Breast epithelium (tissue), 4 donors: ENCODE measurements around the gene CXCL17. TPM values are rescaled to one million over a fixed set of nuclear protein-coding genes. Genes with fewer than 3 reads are reported as not detected.
A peak's percentile ranks its signal among the peaks of the same experiment; 100 is the strongest.

Experiments used
- DNase-seq, 2 donors: peaks; one replicate each; pipeline ENCODE4 v3.0.0-alpha.2; 2019; ENCODE audit warnings: low spot score in 2 of 2
- H3K27ac ChIP-seq, 2 donors: fragments of 200-600 bp; sonication (generic) in 1 of 2; one replicate each; pipeline ENCODE4 v1.5.1; 2016 to 2019; ENCODE audit warnings: mild to moderate bottlenecking in 1 of 2
- H3K27me3 ChIP-seq, 2 donors: fragments of 200-600 bp; sonication (generic) in 1 of 2; one replicate each; pipeline versions ENCODE4 v1.5.1 to v1.6.0; 2017 to 2019; ENCODE audit warnings: control low read depth in 1 of 2, mild to moderate bottlenecking in 1 of 2
- H3K36me3 ChIP-seq: fragments of 200-600 bp; one replicate; pipeline ENCODE4 v1.5.1; 2019
- H3K4me1 ChIP-seq, 2 donors: fragments of 200-600 bp; sonication (generic); one replicate each; pipeline ENCODE4 v1.5.1; 2016 to 2019; ENCODE audit warnings: control low read depth in 1 of 2
- H3K4me3 ChIP-seq, 3 donors: fragments of 200-600 bp; sonication (generic); 1 replicate in 2 of 3; 2 replicates in 1 of 3; pipeline ENCODE4 v1.5.1; 2016 to 2019; ENCODE audit warnings: mild to moderate bottlenecking in 3 of 3, moderate library complexity in 2 of 3
- H3K9me3 ChIP-seq, 2 donors: fragments of 200-600 bp; sonication (generic) in 1 of 2; one replicate each; pipeline ENCODE4 v1.5.1; 2016 to 2019; ENCODE audit warnings: control low read depth in 1 of 2
- CTCF ChIP-seq, 3 donors: fragments of 450-650 bp; IDR thresholded peaks; one replicate each; pipeline ENCODE4 v1.5.1; 2016 to 2017; ENCODE audit warnings: antibody characterized with exemption in 3 of 3, mild to moderate bottlenecking in 3 of 3, moderate library complexity in 3 of 3
- POLR2A ChIP-seq: fragments of 450-650 bp; IDR thresholded peaks from one replicate; pipeline ENCODE4 v1.6.1; 2016; ENCODE audit warnings: antibody characterized with exemption, mild to moderate bottlenecking, moderate library complexity
- POLR2AphosphoS5 ChIP-seq, 3 donors: sonication (generic); formaldehyde crosslinking; IDR thresholded peaks; one replicate each; pipeline ENCODE4 v1.6.1; 2017; ENCODE audit warnings: antibody characterized with exemption in 3 of 3
- intact Hi-C: fragments of 100-400 bp; cut with DNase I; formaldehyde crosslinking; loops from one replicate; pipeline ENCODE4 v1.15.1; 2023; ENCODE audit warnings: low total_unique reads
- total RNA-seq, 3 donors: library from RNA; depleted of rRNA; stranded (reverse); fragments of >200 nt; gene quantifications; one replicate each; pipeline ENCODE4 v1.1.0, GENCODE V29; 2016

CXCL17 gene
- total RNA-seq, 3 donors from 2014 or later, result 2.2 to 2.9 TPM; not detected in 1

DNA sequence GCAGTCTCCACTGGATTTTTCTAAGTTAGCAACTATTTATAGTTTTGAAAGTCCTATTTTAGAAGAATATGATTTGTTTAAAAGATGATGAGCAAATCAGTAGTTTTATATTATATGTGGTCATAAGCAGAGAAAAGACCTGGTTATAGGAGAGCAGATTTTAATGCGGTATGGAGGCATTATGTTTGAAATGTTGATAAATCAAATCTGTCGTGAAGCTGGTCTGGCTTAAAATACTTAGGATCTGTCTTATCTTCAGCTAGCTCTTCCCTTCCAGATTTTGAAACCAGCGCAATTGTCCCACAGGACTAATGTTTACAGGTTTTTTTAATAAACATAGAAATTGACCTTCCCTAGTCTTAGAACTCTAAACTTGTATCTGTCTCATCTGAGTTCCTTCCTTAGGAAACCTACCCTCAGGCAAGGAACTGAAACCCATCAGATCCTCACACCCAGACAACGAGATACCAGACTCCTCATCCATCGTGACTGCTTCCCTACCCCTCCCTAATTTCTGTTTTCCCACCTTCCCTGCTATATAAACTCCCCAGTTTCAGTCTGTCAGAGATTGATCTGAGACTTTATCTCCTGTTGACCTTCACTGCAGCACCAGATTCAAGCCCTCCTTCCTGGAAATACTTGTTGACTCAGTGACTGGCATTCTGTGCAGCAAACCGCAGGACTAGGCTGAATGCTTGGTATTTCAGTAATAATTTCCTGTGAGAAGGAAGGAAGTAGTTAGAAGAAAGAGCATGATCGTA, 37.8 kb upstream of the CXCL17 start:
- Histone ChIP-seq H3K4me1 (no peaks in the 10 kb centered on the region), H3K9me3 (no peaks in the 10 kb centered on the region), H3K4me3 (no peak overlapping the region), H3K36me3 (no peaks in the 10 kb centered on the region), H3K27me3 (no peaks in the 10 kb centered on the region), H3K27ac (peak overlapping the region in 1 of 2 donors; percentile 50)
- TF ChIP-seq POLR2A (no peak), CTCF (IDR thresholded peaks at IDR 0.05) (no peak), POLR2AphosphoS5 (IDR thresholded peaks at IDR 0.05) (no peak)
- intact Hi-C loops, result no loop called here
- DNase-seq, result no peak

- Histone ChIP-seq H3K9me3 (no peaks in the 10 kb centered on the region), H3K36me3 (no peaks in the 10 kb centered on the region), H3K4me1 (no peaks in the 10 kb centered on the region), H3K4me3 (no peak overlapping the region), H3K27me3 (no peaks in the 10 kb centered on the region), H3K27ac (no peak overlapping the region)
- DNase-seq, result no peak
- intact Hi-C loops, result no loop called here
- TF ChIP-seq CTCF (IDR thresholded peaks at IDR 0.05), result no peak
- TF ChIP-seq POLR2AphosphoS5 (IDR thresholded peaks at IDR 0.05), result no peak
- no peak for TF ChIP-seq POLR2A
Observed at GRCh38 chr19:42479736-42480135, 37.0 kb upstream of the CXCL17 start.

- no peaks in the 10 kb centered on the region for H3K36me3 ChIP-seq
- H3K9me3 ChIP-seq, result no peaks in the 10 kb centered on the region
- H3K4me1 ChIP-seq, result no peaks in the 10 kb centered on the region
- TF ChIP-seq POLR2AphosphoS5 (IDR thresholded peaks at IDR 0.05) (no peak), CTCF (IDR thresholded peaks at IDR 0.05) (no peak), POLR2A (no peak)
- H3K27ac ChIP-seq, result no peak overlapping the region
- intact Hi-C loops, result no loop called here
- H3K27me3 ChIP-seq, result no peaks in the 10 kb centered on the region
- H3K4me3 ChIP-seq, result no peak overlapping the region
- no peak for DNase-seq
Observed at GRCh38 chr19:42478765-42479311, 36.1 kb upstream of the CXCL17 start.

DNA sequence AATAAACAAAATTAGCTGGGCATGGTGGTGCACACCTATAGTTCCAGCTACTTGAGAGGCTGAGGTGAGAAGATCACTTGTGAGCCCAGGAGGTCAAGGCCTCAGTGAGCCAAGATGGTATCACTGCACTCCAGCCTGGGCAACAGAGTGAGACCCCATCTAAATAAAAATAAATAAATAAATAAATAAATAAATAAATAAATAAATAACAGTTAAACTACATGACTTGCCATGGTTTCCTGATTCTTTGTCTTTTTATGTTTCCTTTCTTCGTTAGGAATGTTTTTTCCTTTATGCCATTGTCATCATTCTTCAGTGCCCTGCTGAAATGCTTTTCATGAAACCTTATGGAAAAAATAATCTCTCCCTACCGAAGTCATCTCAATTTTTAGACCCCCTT, 35.2 kb upstream of the CXCL17 start:
- intact Hi-C loops, result no loop called here

More for the DNA sequence above, 35.2 kb upstream of the CXCL17 start:
- Histone ChIP-seq H3K27me3 (no peaks in the 10 kb centered on the region), H3K36me3 (no peaks in the 10 kb centered on the region), H3K4me1 (no peaks in the 10 kb centered on the region), H3K9me3 (no peaks in the 10 kb centered on the region), H3K4me3 (no peak overlapping the region), H3K27ac (no peak overlapping the region)
- TF ChIP-seq CTCF (IDR thresholded peaks at IDR 0.05) (no peak), POLR2A (no peak), POLR2AphosphoS5 (IDR thresholded peaks at IDR 0.05) (no peak)
- no peak for DNase-seq
